ENCODE data around the gene PDZRN4.

PDZRN4 gene

GRCh38 chr12:41327096-41327895 lies 139.2 kb downstream of the PDZRN4 start:
- no peak for TF ChIP-seq REST (IDR thresholded peaks at IDR 0.05; ENCODE audit: insufficient read depth in 1 of 2, low read depth in 2 of 2, low read length in 2 of 2)
- no peak for TF ChIP-seq SIN3A (IDR thresholded peaks at IDR 0.05; ENCODE audit: borderline replicate concordance, insufficient read depth, low read length)
- no peak for TF ChIP-seq FOXP2 (optimal IDR thresholded peaks at IDR 0.05; ENCODE audit: borderline replicate concordance, extremely low read depth, extremely low read length, insufficient read depth)
- no peak for TF ChIP-seq POLR2AphosphoS5 (IDR thresholded peaks at IDR 0.05; ENCODE audit: low read depth, low read length)
- no peak for TF ChIP-seq TAF1 (IDR thresholded peaks at IDR 0.05; ENCODE audit: borderline replicate concordance, insufficient read depth, low read length)

DNA sequence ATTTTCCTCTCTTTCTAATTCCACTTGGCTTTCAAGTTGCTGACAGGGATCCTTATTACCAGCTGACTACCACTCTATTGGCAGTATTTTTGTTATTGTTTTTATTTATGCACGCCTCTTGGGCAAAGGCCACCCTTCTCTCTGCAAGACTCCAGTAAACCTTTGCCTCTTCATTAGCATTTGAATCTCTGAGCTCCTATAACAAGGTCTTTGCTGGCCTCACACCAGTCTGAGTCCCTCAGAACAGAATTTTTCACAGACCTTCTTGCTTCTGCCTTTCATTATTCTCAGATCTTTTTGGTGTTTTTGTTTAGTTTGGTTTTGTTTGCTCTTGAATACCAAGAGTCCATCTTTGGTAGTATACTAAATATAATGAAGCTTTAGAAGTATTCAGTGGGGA lies 145.9 kb downstream of the PDZRN4 start:
- TF ChIP-seq POLR2AphosphoS5 (IDR thresholded peaks at IDR 0.05; ENCODE audit: low read depth, low read length) (no peak), TAF1 (IDR thresholded peaks at IDR 0.05; ENCODE audit: borderline replicate concordance, insufficient read depth, low read length) (no peak), FOXP2 (optimal IDR thresholded peaks at IDR 0.05; ENCODE audit: borderline replicate concordance, extremely low read depth, extremely low read length, insufficient read depth) (no peak), SIN3A (IDR thresholded peaks at IDR 0.05; ENCODE audit: borderline replicate concordance, insufficient read depth, low read length) (no peak), REST (IDR thresholded peaks at IDR 0.05; ENCODE audit: insufficient read depth in 1 of 2, low read depth in 2 of 2, low read length in 2 of 2) (no peak)

- TF ChIP-seq REST (IDR thresholded peaks at IDR 0.05; ENCODE audit: insufficient read depth in 1 of 2, low read depth in 2 of 2, low read length in 2 of 2) (no peak), SIN3A (IDR thresholded peaks at IDR 0.05; ENCODE audit: borderline replicate concordance, insufficient read depth, low read length) (no peak), TAF1 (IDR thresholded peaks at IDR 0.05; ENCODE audit: borderline replicate concordance, insufficient read depth, low read length) (no peak)
These were observed 146.3 kb downstream of the PDZRN4 start for GRCh38 chr12:41334390-41334789.

GRCh38 chr12:41336041-41336549 lies 148.0 kb downstream of the PDZRN4 start:
- no peak for TF ChIP-seq POLR2AphosphoS5 (IDR thresholded peaks at IDR 0.05; ENCODE audit: low read depth, low read length)
- no peak for TF ChIP-seq REST (IDR thresholded peaks at IDR 0.05; ENCODE audit: insufficient read depth in 1 of 2, low read depth in 2 of 2, low read length in 2 of 2)

- no peak for TF ChIP-seq SIN3A (IDR thresholded peaks at IDR 0.05; ENCODE audit: borderline replicate concordance, insufficient read depth, low read length)
- no peak for TF ChIP-seq TAF1 (IDR thresholded peaks at IDR 0.05; ENCODE audit: borderline replicate concordance, insufficient read depth, low read length)
- TF ChIP-seq FOXP2 (optimal IDR thresholded peaks at IDR 0.05; ENCODE audit: borderline replicate concordance, extremely low read depth, extremely low read length, insufficient read depth) = no peak
- TF ChIP-seq REST (IDR thresholded peaks at IDR 0.05; ENCODE audit: insufficient read depth in 1 of 2, low read depth in 2 of 2, low read length in 2 of 2) = no peak
- no peak for TF ChIP-seq POLR2AphosphoS5 (IDR thresholded peaks at IDR 0.05; ENCODE audit: low read depth, low read length)
These were observed 151.7 kb downstream of the PDZRN4 start for GRCh38 chr12:41339784-41340183.

Measured in PFSK-1 (cell line).